Measurements from ENCODE around the gene PRR7. TPM values are rescaled to one million over a fixed set of nuclear protein-coding genes. Genes with fewer than 3 reads are reported as not detected.

PRR7 gene
- total RNA-seq, 1 experiment from 2014 or later: 23.2 TPM

GRCh38 chr5:177452688-177453638, 6.3 kb downstream of the PRR7 start:
- H3K27ac Mint-ChIP-seq (ENCODE audit: low read depth, unreplicated experiment): no peak overlapping the region
- peak; percentile 17 for TF ChIP-seq CTCF (IDR thresholded peaks at IDR 0.05; ENCODE audit: unreplicated experiment)
- no peaks in the 10 kb centered on the region for H3K9me3 Mint-ChIP-seq (ENCODE audit: unreplicated experiment)
- ChIA-PET POLR2A (interaction anchor here (0.7 to 17.7 kb wide), 6 partner anchors 7 to 149 kb away, joined by 3 to 217 read pairs (median 67); partner anchors contain the start of genes GRK6, PFN3, PRELID1 and PRR7), CTCF (interaction anchor here (0.6 to 15.3 kb wide), 24 partner anchors 8 to 338 kb away, joined by 3 to 277 read pairs (median 5); partner anchors contain the start of genes PFN3 and PRR7)
- intact Hi-C loops (cut with micrococcal nuclease): no loop called here
- peaks cover 37% of the 10 kb centered on the region for H3K36me3 Mint-ChIP-seq (ENCODE audit: insufficient read depth, unreplicated experiment)
- no peaks in the 10 kb centered on the region for H3K27me3 Mint-ChIP-seq (ENCODE audit: insufficient read depth, unreplicated experiment)
- peak overlapping the region; percentile 44 for H3K4me3 Mint-ChIP-seq (ENCODE audit: unreplicated experiment)
- H3K4me1 Mint-ChIP-seq (ENCODE audit: insufficient read depth, unreplicated experiment): peaks cover 15% of the 10 kb centered on the region
- no peak for DNase-seq (ENCODE audit: unreplicated experiment)
- BruUV-seq (replicated peaks): no TSS peak

- H3K36me3 Mint-ChIP-seq (ENCODE audit: insufficient read depth, unreplicated experiment): peaks cover 38% of the 10 kb centered on the region
- CTCF ChIA-PET: interaction anchor here (0.6 to 15.3 kb wide), 25 partner anchors 9 to 669 kb away, joined by 3 to 277 read pairs (median 8); partner anchors contain the start of genes PDLIM7, PFN3 and PRR7
- intact Hi-C loops (cut with micrococcal nuclease): loop anchor here (1.0 to 2.0 kb wide), 5 partner anchors 28 to 340 kb away; partner anchors contain the start of gene GRK6
- H3K27ac Mint-ChIP-seq (ENCODE audit: low read depth, unreplicated experiment): no peak overlapping the region
- peak overlapping the region; percentile 70 for H3K4me3 Mint-ChIP-seq (ENCODE audit: unreplicated experiment)
- no peak for DNase-seq (ENCODE audit: unreplicated experiment)
- H3K27me3 Mint-ChIP-seq (ENCODE audit: insufficient read depth, unreplicated experiment): no peaks in the 10 kb centered on the region
- no TSS peak for BruUV-seq (replicated peaks)
- no peaks in the 10 kb centered on the region for H3K9me3 Mint-ChIP-seq (ENCODE audit: unreplicated experiment)
- TF ChIP-seq CTCF (IDR thresholded peaks at IDR 0.05; ENCODE audit: unreplicated experiment): no peak
- POLR2A ChIA-PET: interaction anchor here (0.7 to 12.7 kb wide), 16 partner anchors 8 to 925 kb away, joined by 3 to 202 read pairs (median 6); partner anchors contain the start of genes GRK6, LMAN2, PFN3 and PRR7
- peaks cover 6% of the 10 kb centered on the region for H3K4me1 Mint-ChIP-seq (ENCODE audit: insufficient read depth, unreplicated experiment)
Observed at GRCh38 chr5:177453852-177454396, 7.3 kb downstream of the PRR7 start.

GRCh38 chr5:177454397-177455035, 7.9 kb downstream of the PRR7 start:
- peak overlapping the region; percentile 70 for H3K4me3 Mint-ChIP-seq (ENCODE audit: unreplicated experiment)
- peaks cover 6% of the 10 kb centered on the region for H3K4me1 Mint-ChIP-seq (ENCODE audit: insufficient read depth, unreplicated experiment)
- ChIA-PET POLR2A (interaction anchor here (0.7 to 12.7 kb wide), 26 partner anchors 9 to 925 kb away, joined by 3 to 202 read pairs (median 3); partner anchors contain the start of genes GRK6, LMAN2, PDLIM7 and PFN3), CTCF (interaction anchor here (0.6 to 15.3 kb wide), 41 partner anchors 9 to 670 kb away, joined by 3 to 277 read pairs (median 7); partner anchors contain the start of genes F12, PDLIM7, PFN3 and PRR7)
- TF ChIP-seq CTCF (IDR thresholded peaks at IDR 0.05; ENCODE audit: unreplicated experiment): peak; percentile 98
- H3K9me3 Mint-ChIP-seq (ENCODE audit: unreplicated experiment): no peaks in the 10 kb centered on the region
- BruUV-seq (replicated peaks): no TSS peak
- no peaks in the 10 kb centered on the region for H3K27me3 Mint-ChIP-seq (ENCODE audit: insufficient read depth, unreplicated experiment)
- no peak overlapping the region for H3K27ac Mint-ChIP-seq (ENCODE audit: low read depth, unreplicated experiment)
- intact Hi-C loops (cut with micrococcal nuclease): loop anchor here (1.0 to 2.0 kb wide), 8 partner anchors 28 to 340 kb away; partner anchors contain the start of genes GRK6 and PDLIM7
- peaks cover 44% of the 10 kb centered on the region for H3K36me3 Mint-ChIP-seq (ENCODE audit: insufficient read depth, unreplicated experiment)
- peak; percentile 93 for DNase-seq (ENCODE audit: unreplicated experiment)
